Thyroid gland (tissue), 4 donors: ENCODE data around the gene CYP3A4.

Source experiments
- POLR2A ChIP-seq, 2 donors: fragments of 450-650 bp; IDR thresholded peaks; one replicate each; pipeline ENCODE4 v1.6.1; 2017; ENCODE audit warnings: antibody characterized with exemption in 2 of 2, mild to moderate bottlenecking in 2 of 2, moderate library complexity in 1 of 2
- TF ChIP-seq, protein P1 (sequence below), 6 experiments: fragments of 200-600 bp in 3 of 6; fragments of 450-650 bp in 3 of 6; sonication (generic) in 3 of 6; IDR thresholded peaks; one replicate each; pipeline ENCODE4 v1.5.1; 2016 to 2019; ENCODE audit warnings: antibody characterized with exemption in 6 of 6, mild to moderate bottlenecking in 2 of 6, inconsistent platforms in 1 of 6, moderate library complexity in 1 of 6

DNA sequence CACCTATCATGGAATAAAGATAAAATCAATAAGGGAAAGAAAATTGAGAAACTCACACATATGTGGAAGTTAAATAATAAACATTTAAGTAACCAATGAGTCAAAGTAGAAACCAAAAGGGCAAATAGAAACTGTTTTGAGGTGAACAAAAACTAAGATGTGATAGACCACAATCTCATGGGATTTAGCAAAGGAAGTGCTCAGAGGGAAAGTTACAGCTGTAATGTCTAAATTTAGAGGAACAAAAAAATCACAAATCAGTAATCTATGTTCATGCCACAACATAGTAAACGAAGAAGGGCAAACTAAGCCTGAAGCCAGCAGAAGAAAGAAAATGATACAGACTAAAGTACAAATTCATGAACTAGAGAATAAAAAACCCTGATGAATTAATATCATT lies 16.3 kb downstream of the CYP3A4 start:
- TF ChIP-seq, protein P1, sequence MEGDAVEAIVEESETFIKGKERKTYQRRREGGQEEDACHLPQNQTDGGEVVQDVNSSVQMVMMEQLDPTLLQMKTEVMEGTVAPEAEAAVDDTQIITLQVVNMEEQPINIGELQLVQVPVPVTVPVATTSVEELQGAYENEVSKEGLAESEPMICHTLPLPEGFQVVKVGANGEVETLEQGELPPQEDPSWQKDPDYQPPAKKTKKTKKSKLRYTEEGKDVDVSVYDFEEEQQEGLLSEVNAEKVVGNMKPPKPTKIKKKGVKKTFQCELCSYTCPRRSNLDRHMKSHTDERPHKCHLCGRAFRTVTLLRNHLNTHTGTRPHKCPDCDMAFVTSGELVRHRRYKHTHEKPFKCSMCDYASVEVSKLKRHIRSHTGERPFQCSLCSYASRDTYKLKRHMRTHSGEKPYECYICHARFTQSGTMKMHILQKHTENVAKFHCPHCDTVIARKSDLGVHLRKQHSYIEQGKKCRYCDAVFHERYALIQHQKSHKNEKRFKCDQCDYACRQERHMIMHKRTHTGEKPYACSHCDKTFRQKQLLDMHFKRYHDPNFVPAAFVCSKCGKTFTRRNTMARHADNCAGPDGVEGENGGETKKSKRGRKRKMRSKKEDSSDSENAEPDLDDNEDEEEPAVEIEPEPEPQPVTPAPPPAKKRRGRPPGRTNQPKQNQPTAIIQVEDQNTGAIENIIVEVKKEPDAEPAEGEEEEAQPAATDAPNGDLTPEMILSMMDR (IDR thresholded peaks at IDR 0.05): no peak
- TF ChIP-seq POLR2A (IDR thresholded peaks at IDR 0.05): no peak
